Measurements from ENCODE around the gene PHF21A. TPM values are rescaled to one million over a fixed set of nuclear protein-coding genes. Genes with fewer than 3 reads are reported as not detected.
A peak's percentile ranks its signal among the peaks of the same experiment; 100 is the strongest.

The PHF21A gene
- total and polyA plus RNA-seq, 2 of the 13 experiments (the other 11 are each of a cell fraction or from before 2014, with no cell fraction given): 4.1 to 34.6 TPM

GRCh38 chr11:46119352-46120216 lies 1.7 kb downstream of the PHF21A start (continued):
- TF ChIP-seq ZBTB34 (CRISPR knock-in tag; IDR thresholded peaks at IDR 0.05): no peak
- TF ChIP-seq NFAT5 (CRISPR knock-in tag; IDR thresholded peaks at IDR 0.05): no peak
- no peak; the same call in 1 of the 2 replicates for TF ChIP-seq RXRA (CRISPR knock-in tag; IDR thresholded peaks at IDR 0.05)
- TF ChIP-seq SP140L (CRISPR knock-in tag; IDR thresholded peaks at IDR 0.05; ENCODE audit: borderline replicate concordance): no peak
- no peak for TF ChIP-seq ZNF12 (CRISPR knock-in tag; IDR thresholded peaks at IDR 0.05)
- TF ChIP-seq SOX6 (IDR thresholded peaks at IDR 0.05): no peak
- peak; percentile 82 for TF ChIP-seq SOX6 (CRISPR knock-in tag; IDR thresholded peaks at IDR 0.05)
- TF ChIP-seq TP53 (CRISPR knock-in tag; conservative IDR thresholded peaks at IDR 0.05): no peak; the same call in 1 of the 2 replicates
- no peak for TF ChIP-seq PHB2 (IDR thresholded peaks at IDR 0.05; ENCODE audit: partially characterized antibody)
- TF ChIP-seq ZNF850 (CRISPR knock-in tag; conservative IDR thresholded peaks at IDR 0.05): no peak
- no peak for TF ChIP-seq SRSF9 (IDR thresholded peaks at IDR 0.05; ENCODE audit: borderline replicate concordance, insufficient read depth, low read depth, low read length, poor library complexity, severe bottlenecking)
- no peak for TF ChIP-seq SNAPC5 (CRISPR knock-in tag; IDR thresholded peaks at IDR 0.05; ENCODE audit: borderline replicate concordance)
- TF ChIP-seq HDAC2 (CRISPR knock-in tag; IDR thresholded peaks at IDR 0.05): peak; percentile 29; the same call in 1 of the 2 replicates
- no peak for TF ChIP-seq ZNF605 (CRISPR knock-in tag; IDR thresholded peaks at IDR 0.05)
- peak; percentile 26; the same call in 1 of the 2 replicates for TF ChIP-seq MYC (CRISPR knock-in tag; IDR thresholded peaks at IDR 0.05; ENCODE audit: borderline replicate concordance)
- TF ChIP-seq MNT (IDR thresholded peaks at IDR 0.05): 0 out of 2 replicates have a peak, but pooled peaks have one; percentile 11
- TF ChIP-seq PAXIP1 (CRISPR knock-in tag; conservative IDR thresholded peaks at IDR 0.05): peak; percentile 74; the same call in 1 of the 2 replicates
